Measurements from ENCODE around the gene FTCD. TPM values are rescaled to one million over a fixed set of nuclear protein-coding genes. Genes with fewer than 3 reads are reported as not detected.

Gene FTCD
- total and polyA plus RNA-seq, 2 experiments from 2014 or later = not detected

- Histone ChIP-seq H3F3A (ENCODE audit: insufficient read depth) (peaks cover 29% of the 10 kb centered on the region), H3K4me2 (ENCODE audit: unreplicated experiment) (no peak overlapping the region), H3K9me3 (ENCODE audit: low read depth) (peaks cover 3% of the 10 kb centered on the region), H3K9ac (no peak overlapping the region), H3K4me3 (no peak overlapping the region), H2AFZ (no peak overlapping the region), H3K27me3 (replicated peaks; ENCODE audit: insufficient read depth) (no peaks in the 10 kb centered on the region), H3K79me2 (ENCODE audit: insufficient read depth) (no peaks in the 10 kb centered on the region), H4K20me1 (ENCODE audit: insufficient read depth) (no peaks in the 10 kb centered on the region), H3K36me3 (ENCODE audit: low read depth) (no peaks in the 10 kb centered on the region), H3K27ac (no peak overlapping the region), H3K9me2 (ENCODE audit: insufficient read depth) (no peaks in the 10 kb centered on the region), H3K4me1 (ENCODE audit: insufficient read depth) (peaks cover 18% of the 10 kb centered on the region)
- TF ChIP-seq EZH2phosphoT487 (IDR thresholded peaks at IDR 0.05; ENCODE audit: insufficient read depth, low read depth) = no peak
- no peak for TF ChIP-seq EZH2 (IDR thresholded peaks at IDR 0.05; ENCODE audit: insufficient read depth, poor library complexity, severe bottlenecking)
- DNase-seq = no peak
- WGBS, 2 experiments (ENCODE audit: low coverage in 1 of 2, low lambda C conversion rate in 2 of 2, missing lambda C conversion rate in 2 of 2) = 79 to 89% methylated on average over 5 of the region's 5 CpGs
- in situ Hi-C loops (cut with MboI) = no loop called here
Measured at GRCh38 chr21:46089285-46089684, 66.1 kb downstream of the FTCD start.

- no peak overlapping the region for H3K4me2 ChIP-seq (ENCODE audit: unreplicated experiment)
- peaks cover 22% of the 10 kb centered on the region for H3F3A ChIP-seq (ENCODE audit: insufficient read depth)
- no peaks in the 10 kb centered on the region for H3K36me3 ChIP-seq (ENCODE audit: low read depth)
- H4K20me1 ChIP-seq (ENCODE audit: insufficient read depth) = no peaks in the 10 kb centered on the region
- no peak overlapping the region for H2AFZ ChIP-seq
- no peaks in the 10 kb centered on the region for H3K27me3 ChIP-seq (replicated peaks; ENCODE audit: insufficient read depth)
- no peak for DNase-seq
- no peak overlapping the region for H3K9ac ChIP-seq
- 93 to 94% methylated on average over 2 of the region's 2 CpGs for WGBS, 2 experiments (ENCODE audit: low coverage in 1 of 2, low lambda C conversion rate in 2 of 2, missing lambda C conversion rate in 2 of 2)
- TF ChIP-seq EZH2 (IDR thresholded peaks at IDR 0.05; ENCODE audit: insufficient read depth, poor library complexity, severe bottlenecking) (no peak), EZH2phosphoT487 (IDR thresholded peaks at IDR 0.05; ENCODE audit: insufficient read depth, low read depth) (no peak)
- no peaks in the 10 kb centered on the region for H3K79me2 ChIP-seq (ENCODE audit: insufficient read depth)
- peaks cover 22% of the 10 kb centered on the region for H3K4me1 ChIP-seq (ENCODE audit: insufficient read depth)
- in situ Hi-C loops (cut with MboI) = no loop called here
- no peaks in the 10 kb centered on the region for H3K9me2 ChIP-seq (ENCODE audit: insufficient read depth)
- no peak overlapping the region for H3K4me3 ChIP-seq
- H3K27ac ChIP-seq = no peak overlapping the region
- H3K9me3 ChIP-seq (ENCODE audit: low read depth) = peaks cover 3% of the 10 kb centered on the region
Measured at GRCh38 chr21:46088189-46088588, 67.2 kb downstream of the FTCD start.

GRCh38 chr21:46087641-46088040, 67.7 kb downstream of the FTCD start:
- WGBS, 2 experiments (ENCODE audit: low coverage in 1 of 2, low lambda C conversion rate in 2 of 2, missing lambda C conversion rate in 2 of 2) = 55 to 63% methylated on average over 1 of the region's 1 CpG
- Histone ChIP-seq H3K27ac (no peak overlapping the region), H3K27me3 (replicated peaks; ENCODE audit: insufficient read depth) (no peaks in the 10 kb centered on the region), H3K9me3 (ENCODE audit: low read depth) (peaks cover 3% of the 10 kb centered on the region), H3K4me1 (ENCODE audit: insufficient read depth) (peaks cover 20% of the 10 kb centered on the region), H2AFZ (no peak overlapping the region), H4K20me1 (ENCODE audit: insufficient read depth) (no peaks in the 10 kb centered on the region), H3K79me2 (ENCODE audit: insufficient read depth) (no peaks in the 10 kb centered on the region), H3K4me2 (ENCODE audit: unreplicated experiment) (no peak overlapping the region), H3K9me2 (ENCODE audit: insufficient read depth) (no peaks in the 10 kb centered on the region), H3K9ac (no peak overlapping the region), H3K4me3 (no peak overlapping the region), H3F3A (ENCODE audit: insufficient read depth) (peaks cover 17% of the 10 kb centered on the region), H3K36me3 (ENCODE audit: low read depth) (no peaks in the 10 kb centered on the region)
- DNase-seq = no peak
- TF ChIP-seq EZH2 (IDR thresholded peaks at IDR 0.05; ENCODE audit: insufficient read depth, poor library complexity, severe bottlenecking) (no peak), EZH2phosphoT487 (IDR thresholded peaks at IDR 0.05; ENCODE audit: insufficient read depth, low read depth) (no peak)
- in situ Hi-C loops (cut with MboI) = no loop called here

Other genes with a start within 250 kb of the FTCD start
- gene COL6A1, start 173.8 kb downstream of the FTCD start, total RNA-seq (2014; rRNA removed; shearing (Covaris generic)) = 1,783 and 1,897 TPM in 2 replicates
- gene COL6A1, start 173.8 kb downstream of the FTCD start, polyA plus RNA-seq (2016; fragmentation: Nextera tagmentation; extraction: Ambion mirVana) = 685 and 707 TPM in 2 replicates
- 1,939 and 2,103 TPM in 2 replicates for gene COL6A2, start 57.5 kb downstream of the FTCD start, total RNA-seq (2014; rRNA removed; shearing (Covaris generic))
- 650 and 676 TPM in 2 replicates for gene COL6A2, start 57.5 kb downstream of the FTCD start, polyA plus RNA-seq (2016; fragmentation: Nextera tagmentation; extraction: Ambion mirVana)
- 5.2 and 5.3 TPM in 2 replicates for gene SPATC1L, start 28.9 kb upstream of the FTCD start, total RNA-seq (2014; rRNA removed; shearing (Covaris generic))
- 15.2 and 15.7 TPM in 2 replicates for gene SPATC1L, start 28.9 kb upstream of the FTCD start, polyA plus RNA-seq (2016; fragmentation: Nextera tagmentation; extraction: Ambion mirVana)
- 41.1 and 45.7 TPM in 2 replicates for gene LSS, start 73.2 kb upstream of the FTCD start, total RNA-seq (2014; rRNA removed; shearing (Covaris generic))
- gene LSS, start 73.2 kb upstream of the FTCD start, polyA plus RNA-seq (2016; fragmentation: Nextera tagmentation; extraction: Ambion mirVana) = 26.8 and 28.0 TPM in 2 replicates
- 56.1 and 64.1 TPM in 2 replicates for gene MCM3AP, start 130.0 kb upstream of the FTCD start, total RNA-seq (2014; rRNA removed; shearing (Covaris generic))
- 30.9 and 32.7 TPM in 2 replicates for gene MCM3AP, start 130.0 kb upstream of the FTCD start, polyA plus RNA-seq (2016; fragmentation: Nextera tagmentation; extraction: Ambion mirVana)
- gene YBEY, start 130.8 kb upstream of the FTCD start, total RNA-seq (2014; rRNA removed; shearing (Covaris generic)) = 16.4 and 21.2 TPM in 2 replicates
- gene YBEY, start 130.8 kb upstream of the FTCD start, polyA plus RNA-seq (2016; fragmentation: Nextera tagmentation; extraction: Ambion mirVana) = 17.5 and 19.1 TPM in 2 replicates
- gene C21orf58, start 168.3 kb upstream of the FTCD start, total RNA-seq (2014; rRNA removed; shearing (Covaris generic)) = 4.2 and 7.0 TPM in 2 replicates
- gene C21orf58, start 168.3 kb upstream of the FTCD start, polyA plus RNA-seq (2016; fragmentation: Nextera tagmentation; extraction: Ambion mirVana) = 3.2 and 3.7 TPM in 2 replicates
- 14.9 and 26.7 TPM in 2 replicates for gene PCNT, start 168.6 kb upstream of the FTCD start, total RNA-seq (2014; rRNA removed; shearing (Covaris generic))
- 21.8 and 23.8 TPM in 2 replicates for gene PCNT, start 168.6 kb upstream of the FTCD start, polyA plus RNA-seq (2016; fragmentation: Nextera tagmentation; extraction: Ambion mirVana)